HG02642 (cell line): ENCODE results near the gene PLOD1.
"Not testable (repeated sequence)": the region's sequence is repeated elsewhere in the genome, so short reads cannot be mapped to it uniquely, and the experiment has no call there.

ENCODE experiments used
- ATAC-seq: cut with Tn5 transposase; IDR thresholded peaks from one replicate; pipeline ENCODE4 v1.9.1; 2021; ENCODE audit warnings: mild to moderate bottlenecking; ENCODE audit not compliant: unreplicated experiment, poor library complexity

PLOD1 gene

GRCh38 chr1:11935733-11936132 lies 1.2 kb downstream of the PLOD1 start:
- not testable (repeated sequence) for ATAC-seq

DNA sequence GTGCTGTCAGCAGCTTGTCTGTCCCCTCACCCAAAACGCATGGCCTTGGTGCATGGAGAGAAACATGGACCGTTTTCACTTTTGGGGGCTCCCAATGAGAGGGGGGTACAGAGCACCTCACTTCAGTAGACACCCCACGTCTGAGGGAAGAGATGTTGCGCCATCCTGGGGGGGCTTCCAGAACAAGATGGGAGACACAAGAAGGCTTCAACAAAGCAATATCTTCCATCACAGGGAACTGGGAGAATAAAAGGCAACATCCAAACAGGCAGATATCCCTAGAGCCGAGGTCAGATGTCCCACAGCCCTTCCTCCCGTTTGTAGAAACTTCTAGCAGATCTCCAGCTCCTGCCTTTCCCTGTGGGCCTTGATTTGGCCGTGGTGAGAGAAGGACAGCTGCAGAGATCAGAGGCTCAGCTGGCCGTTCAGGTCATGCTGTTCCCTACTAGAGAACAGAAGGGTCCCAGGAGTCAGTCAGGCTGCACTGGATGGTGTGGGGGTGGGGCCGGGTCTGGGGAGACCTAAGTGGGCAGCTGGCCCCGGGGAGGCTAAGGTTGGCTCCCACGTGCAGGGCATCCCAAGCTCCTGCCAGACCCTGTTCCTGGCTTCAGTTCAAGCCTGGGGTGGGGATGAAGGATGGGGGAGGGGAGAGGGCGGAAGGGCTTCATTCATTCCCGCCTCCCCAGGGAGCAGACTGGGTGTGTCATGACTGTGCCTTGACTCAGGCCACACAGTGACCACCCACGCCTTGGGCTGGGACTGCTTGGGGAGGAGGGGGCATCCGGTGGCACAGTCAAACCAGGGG lies 4.4 kb downstream of the PLOD1 start:
- ATAC-seq = no peak

- ATAC-seq = not testable (repeated sequence)
These were observed 5.3 kb downstream of the PLOD1 start for GRCh38 chr1:11939794-11940193.

DNA sequence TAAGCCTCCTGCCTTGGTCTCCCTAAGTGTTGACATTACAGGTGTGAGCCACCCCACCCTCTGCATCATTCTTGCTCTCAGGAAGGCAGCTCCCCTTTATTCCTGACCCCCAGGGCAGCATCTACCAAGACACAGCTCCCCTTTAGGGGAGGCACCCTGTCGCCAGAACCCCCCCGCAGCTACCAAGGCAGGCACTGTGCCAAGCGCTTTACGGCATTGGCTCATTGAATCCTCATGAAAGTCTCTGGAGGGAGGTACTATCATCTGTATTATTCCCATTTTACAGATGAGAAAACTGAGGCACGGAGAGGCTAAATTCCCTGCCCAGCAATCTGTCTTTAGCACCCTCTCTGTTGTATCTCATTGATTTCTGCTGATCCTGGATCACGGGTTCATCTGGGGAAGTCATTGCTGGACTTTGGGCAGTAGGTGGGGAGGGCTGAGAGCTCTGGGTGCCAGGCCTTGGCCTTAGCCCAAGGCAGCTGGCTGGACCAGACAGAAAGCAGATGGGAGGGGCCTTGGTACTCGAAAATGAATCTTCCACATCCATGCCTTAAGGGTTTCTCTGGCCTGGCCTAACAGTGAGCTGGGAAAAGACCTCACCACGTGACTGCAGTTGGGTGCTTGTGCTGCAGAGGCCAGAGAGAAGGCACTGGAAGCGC lies 5.9 kb downstream of the PLOD1 start:
- no peak for ATAC-seq

DNA sequence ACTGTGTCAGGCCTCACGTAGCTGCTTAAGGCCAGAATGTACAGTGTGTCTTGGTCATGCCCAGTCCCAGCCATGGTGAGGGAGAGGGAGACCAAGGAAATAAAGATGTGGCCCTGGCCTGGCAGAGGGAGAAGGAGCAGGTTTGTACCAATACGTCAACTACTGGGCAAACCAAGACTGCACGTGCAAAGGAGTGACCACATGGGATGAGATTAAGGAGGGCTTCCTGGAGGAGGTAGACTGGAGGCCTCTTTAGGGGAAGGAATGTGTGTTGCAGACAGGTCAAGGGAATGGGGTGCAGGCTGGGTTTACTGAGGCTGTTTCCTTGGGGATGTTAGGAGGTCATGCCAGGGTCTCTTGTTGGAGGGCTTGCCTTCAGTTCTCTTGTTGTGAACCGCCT lies 7.8 kb downstream of the PLOD1 start:
- no peak for ATAC-seq

- ATAC-seq = no peak
These were observed 9.1 kb downstream of the PLOD1 start for GRCh38 chr1:11943619-11944018.

GRCh38 chr1:11944358-11944931 lies 9.9 kb downstream of the PLOD1 start:
- ATAC-seq = no peak

DNA sequence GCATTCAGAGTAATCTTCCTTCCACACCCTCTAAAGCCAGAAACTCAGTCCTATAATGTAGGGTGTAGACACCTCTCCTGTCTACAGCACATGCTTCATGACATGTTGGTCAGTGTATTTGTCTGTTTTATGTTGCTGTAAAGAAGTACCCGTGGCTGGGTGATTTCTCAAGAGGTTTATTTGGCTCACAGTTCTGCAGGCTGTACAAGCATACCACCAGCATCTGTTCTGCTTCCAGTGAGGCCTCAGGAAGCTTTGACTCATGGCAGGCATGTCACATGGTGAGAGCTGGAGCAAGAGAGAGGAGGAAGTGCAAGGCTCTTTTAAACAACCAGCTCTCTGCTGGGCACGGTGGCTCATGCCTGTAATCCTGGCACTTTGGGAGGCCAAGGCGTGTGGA lies 12.1 kb downstream of the PLOD1 start:
- ATAC-seq = no peak

DNA sequence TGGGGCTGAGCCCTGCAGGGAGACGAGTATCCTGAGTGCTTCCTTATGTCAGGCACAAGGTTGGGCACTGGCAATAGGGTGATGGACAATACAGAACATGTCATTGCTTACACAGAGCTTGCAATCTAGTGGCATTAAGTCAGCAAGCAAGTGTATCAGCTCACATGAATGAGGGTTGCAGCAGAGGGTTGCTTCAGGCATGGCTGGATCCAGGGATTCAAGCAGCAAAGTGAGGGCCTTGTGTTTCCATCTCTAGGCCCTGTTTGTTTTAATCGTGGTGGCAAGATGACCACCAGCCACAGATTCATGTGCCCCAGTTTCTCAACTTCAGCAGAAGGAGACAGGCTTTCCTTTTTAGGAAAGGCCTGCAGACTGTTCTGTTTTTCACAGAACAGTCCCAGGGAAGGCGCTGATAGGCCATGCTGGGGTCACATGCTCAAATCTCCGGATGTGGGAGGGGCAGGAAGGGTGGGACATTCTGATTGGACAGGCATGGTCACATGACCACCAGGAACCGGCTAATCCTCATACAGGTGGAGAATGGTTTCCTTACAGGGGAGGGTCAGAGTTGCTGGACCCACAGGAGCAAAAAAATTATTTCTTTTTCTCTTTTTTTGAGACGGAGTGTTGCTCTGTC lies 14.4 kb downstream of the PLOD1 start:
- ATAC-seq = no peak

DNA sequence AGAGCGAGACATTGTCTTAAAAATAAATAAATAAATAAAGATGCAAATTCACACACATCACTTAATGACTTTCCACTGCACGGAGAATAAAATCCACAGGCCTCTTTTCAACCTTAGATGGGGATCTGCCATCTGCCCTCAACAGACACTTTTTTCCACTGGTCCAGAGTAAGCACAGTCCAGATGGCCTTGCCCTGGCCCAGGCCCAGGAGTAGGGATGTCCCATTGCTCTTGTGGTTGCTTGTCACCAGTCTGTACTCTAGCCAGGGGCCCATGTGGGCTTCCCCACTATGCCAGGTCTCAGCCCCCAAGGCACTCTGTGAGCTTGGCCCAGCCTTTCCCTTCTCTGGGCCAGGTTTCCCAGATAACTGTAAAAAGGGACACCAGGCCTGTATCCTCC lies 17.4 kb downstream of the PLOD1 start:
- no peak for ATAC-seq

DNA sequence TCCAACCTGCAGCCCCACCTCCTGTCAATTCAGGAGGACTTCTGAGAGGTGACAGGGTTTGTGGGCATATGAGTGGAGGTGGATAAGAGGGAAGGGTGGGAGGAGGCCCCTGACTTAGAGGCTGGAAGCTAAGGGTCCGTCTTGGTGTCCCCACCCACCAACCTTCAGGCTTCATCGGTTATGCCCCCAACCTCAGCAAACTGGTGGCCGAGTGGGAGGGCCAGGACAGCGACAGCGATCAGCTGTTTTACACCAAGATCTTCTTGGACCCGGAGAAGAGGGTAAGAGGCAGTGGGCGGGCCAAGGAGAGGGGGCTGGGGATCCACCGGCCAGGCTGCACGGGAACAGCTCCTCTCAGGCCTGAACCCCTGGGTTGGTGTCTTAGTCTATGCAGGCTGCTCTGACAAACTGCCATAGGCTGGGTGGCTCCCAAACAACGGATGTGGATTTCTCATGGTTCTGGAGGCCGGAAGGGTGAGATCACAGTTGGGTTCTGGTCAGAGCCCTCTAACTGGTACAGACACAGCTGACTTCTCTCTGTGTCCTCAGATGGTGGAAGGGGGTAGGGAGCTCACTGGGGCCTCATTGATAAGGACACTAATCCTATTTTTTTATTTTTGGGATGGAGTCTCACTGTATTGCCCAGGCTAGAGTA lies 18.1 kb downstream of the PLOD1 start:
- ATAC-seq = no peak

DNA sequence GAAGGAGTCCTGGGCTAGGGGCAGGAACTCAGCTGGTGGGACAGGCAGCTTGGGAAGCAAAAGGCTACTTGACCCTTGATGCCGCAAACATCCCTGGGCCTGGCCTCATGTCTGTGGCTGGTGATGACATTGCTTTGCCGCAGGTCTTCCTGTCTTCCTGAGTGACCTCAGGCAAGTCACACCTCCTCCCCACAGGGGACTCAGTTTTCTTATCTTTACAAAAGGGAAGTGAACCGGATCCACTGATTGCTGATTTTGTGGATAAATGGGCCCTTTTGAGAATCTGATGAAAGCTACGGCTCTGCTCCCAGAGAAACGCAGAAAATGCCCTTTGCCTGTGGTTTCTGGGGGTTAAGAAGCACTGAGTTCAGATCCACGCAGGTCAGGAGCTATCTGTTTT lies 20.7 kb downstream of the PLOD1 start:
- ATAC-seq = no peak

DNA sequence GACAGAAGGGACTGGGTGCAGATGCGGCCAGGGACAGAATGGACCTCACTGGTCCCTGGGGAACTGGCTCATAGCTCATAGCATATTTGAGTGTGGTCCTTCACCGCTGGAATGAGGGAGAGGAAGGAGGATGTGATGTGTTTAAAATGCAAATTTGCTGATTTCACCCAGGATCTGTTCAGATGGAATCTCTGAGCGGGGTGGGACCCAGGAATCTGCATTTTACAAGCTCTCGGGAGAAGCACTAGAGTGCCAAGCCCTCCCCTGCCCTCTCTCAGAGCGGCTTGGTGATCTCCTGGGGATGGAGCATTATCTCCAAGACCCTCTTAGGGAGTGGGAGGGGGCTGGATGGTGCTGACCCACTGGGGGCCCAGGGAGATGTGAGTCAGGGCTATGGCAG lies 22.9 kb downstream of the PLOD1 start:
- no peak for ATAC-seq

GRCh38 chr1:11957897-11958296 lies 23.4 kb downstream of the PLOD1 start:
- ATAC-seq = no peak

DNA sequence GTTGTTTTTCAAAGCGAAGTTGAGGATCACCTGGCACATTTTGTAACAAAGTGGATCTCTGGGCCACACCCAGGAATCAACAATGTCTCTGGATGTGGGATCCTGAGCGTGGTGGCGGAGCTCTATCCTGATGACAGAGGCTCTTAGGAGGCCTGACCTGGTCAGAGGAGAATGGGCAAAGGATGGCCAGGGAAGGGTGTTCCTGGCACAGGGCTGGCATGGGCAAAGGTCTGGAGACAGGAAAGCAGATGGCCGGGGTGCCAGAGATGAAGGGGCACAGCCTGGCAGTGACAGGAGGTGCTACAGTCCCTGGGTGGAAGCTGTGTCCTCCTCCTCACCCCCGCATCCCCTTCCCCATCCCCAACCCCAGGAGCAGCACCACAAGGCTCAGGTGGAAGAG lies 25.8 kb downstream of the PLOD1 start:
- ATAC-seq = no peak

- no peak for ATAC-seq
These were observed 26.2 kb downstream of the PLOD1 start for GRCh38 chr1:11960715-11961114.

- ATAC-seq = no peak
These were observed 26.7 kb downstream of the PLOD1 start for GRCh38 chr1:11961230-11961629.

DNA sequence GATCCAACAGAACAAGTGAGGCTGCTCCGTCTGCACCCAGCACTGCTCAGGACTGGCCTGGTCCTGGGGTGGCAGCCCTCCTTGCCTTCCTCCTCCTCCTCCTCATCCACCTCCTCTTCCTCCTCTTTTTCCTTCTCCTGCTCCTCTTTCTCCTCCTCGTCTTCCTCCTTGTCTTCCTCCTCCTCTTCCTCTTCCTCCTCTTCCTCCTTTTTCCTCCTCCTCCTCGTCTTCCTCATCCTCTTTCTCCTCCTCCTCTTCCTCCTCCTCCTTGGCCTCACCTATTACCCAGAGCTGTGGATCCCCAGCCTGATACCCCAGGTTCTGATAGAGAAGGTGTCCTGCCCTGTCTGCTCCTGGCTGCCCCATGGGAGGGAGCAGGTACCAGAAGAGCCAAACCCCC lies 29.1 kb downstream of the PLOD1 start:
- no peak for ATAC-seq

GRCh38 chr1:11964656-11965055 lies 30.1 kb downstream of the PLOD1 start:
- no peak for ATAC-seq

- ATAC-seq = no peak
These were observed 32.6 kb downstream of the PLOD1 start for GRCh38 chr1:11967028-11967547.
